Adrenal gland (tissue), 12 donors: Measurements from ENCODE around the gene TOX4. TPM values are rescaled to one million over a fixed set of nuclear protein-coding genes. Genes with fewer than 3 reads are reported as not detected.

Source experiments
- DNase-seq, 7 donors: peaks; one replicate each; pipeline ENCODE4 v3.0.0-alpha.2; 2019 to 2020
- H3K27ac ChIP-seq, 5 donors: fragments of 200-600 bp; sonication (generic) in 4 of 5; 1 replicate in 3 of 5; 2 replicates in 2 of 5; pipeline versions ENCODE4 v1.5.1 to v1.8.0; 2016 to 2020; ENCODE audit warnings: mild to moderate bottlenecking in 1 of 5
- H3K27me3 ChIP-seq: fragments of 200-600 bp; 2 replicates; pipeline ENCODE4 v1.8.0; 2021
- H3K36me3 ChIP-seq, 2 donors: fragments of 200-600 bp; replicated peaks in 1 of 2; 1 replicate in 1 of 2; 2 replicates in 1 of 2; pipeline versions ENCODE4 v1.5.1 to v1.8.0; 2018 to 2022
- H3K4me1 ChIP-seq, 2 donors: fragments of 200-600 bp; replicated peaks in 1 of 2; 1 replicate in 1 of 2; 2 replicates in 1 of 2; pipeline versions ENCODE4 v1.5.1 to v1.8.0; 2018 to 2021
- H3K4me3 ChIP-seq, 4 donors: fragments of 200-600 bp; sonication (generic) in 3 of 4; one replicate each; pipeline ENCODE4 v1.5.1; 2016 to 2018
- H3K9me3 ChIP-seq, 3 donors: fragments of 200-600 bp; sonication (generic) in 1 of 3; replicated peaks in 1 of 3; 1 replicate in 2 of 3; 2 replicates in 1 of 3; pipeline versions ENCODE4 v1.5.1 to v1.8.0; 2016 to 2021
- POLR2A ChIP-seq, 2 donors: fragments of 450-650 bp; IDR thresholded peaks; one replicate each; pipeline ENCODE4 v1.6.1; 2017; ENCODE audit warnings: antibody characterized with exemption in 2 of 2, mild to moderate bottlenecking in 2 of 2, moderate library complexity in 1 of 2
- WGBS, 4 donors: extraction: QIAGEN DNeasy Blood & Tissue Kit in 2 of 4; methylation state at CpG; one replicate each; pipeline versions ENCODE4 v1.1.5 to v1.1.7; 2013 to 2017; 5-methylcytosine and 5-hydroxymethylcytosine counted together
- intact Hi-C, 2 donors: fragments of 100-400 bp; cut with DNase I; formaldehyde crosslinking; loops; one replicate each; pipeline versions ENCODE4 v1.14.1 to v1.15.0; 2022 to 2023
- polyA plus RNA-seq, 3 donors: library from polyadenylated mRNA; stranded (reverse); fragments of 200-250 nt in 2 of 3; fragments of 350-450 nt in 1 of 3; fragmentation: Illumina TruSeq in 1 of 3; extraction: RNeasy Lipid Tissue Mini Kit (QIAGEN cat#74804) in 1 of 3; gene quantifications; one replicate each; pipeline ENCODE4 v1.2.3, GENCODE V29; 2013 to 2014
- total RNA-seq, 9 donors: library from RNA; depleted of rRNA in 4 of 9; stranded (reverse); fragments of >200 nt in 4 of 9; fragments of 120-200 nt in 1 of 9; fragmentation: NEBNext Ultra II Directional in 1 of 9; extraction: Animal tissue kit (Norgen Biotek cat#: 25700) in 1 of 9; gene quantifications; one replicate each; pipeline versions ENCODE4 v1.1.0 to v1.2.4, GENCODE V29; 2013 to 2023
- TF ChIP-seq, protein P1 (sequence below), 6 experiments: fragments of 450-650 bp in 4 of 6; fragments of 200-600 bp in 2 of 6; sonication (generic) in 1 of 6; IDR thresholded peaks; 1 replicate in 5 of 6; 2 replicates in 1 of 6; pipeline versions ENCODE4 v1.5.1 to v1.8.0; 2016 to 2021; ENCODE audit warnings: antibody characterized with exemption in 6 of 6, mild to moderate bottlenecking in 2 of 6, moderate library complexity in 1 of 6
- donor health status: healthy with polysubstance abuse.
- donor health status: Bipolar disorder and iron deficiency.
- donor health status: DM: yes; HTN: yes; CAD: no.
- donor health status: DM: no; HTN: no; CAD: no.
- donor health status: DM: no; HTN: no; CAD: no.
- donor health status: DM: yes; HTN: yes; CAD: no.

The TOX4 gene
- total and polyA plus RNA-seq, 12 donors = 15.5 to 91.5 (median 42.9) TPM

- no peak for DNase-seq
- H3K4me1 ChIP-seq = peaks cover 3 to 22% of the 10 kb centered on the region in 2 donors
- 81 to 92% (median 85%) methylated on average over 1 of the region's 1 CpG for WGBS, 4 donors
- H3K27me3 ChIP-seq = no peaks in the 10 kb centered on the region
- no peaks in the 10 kb centered on the region for H3K9me3 ChIP-seq
- H3K4me3 ChIP-seq = no peak overlapping the region
- no peaks in the 10 kb centered on the region for H3K36me3 ChIP-seq
- intact Hi-C loops = no loop called here
- no peak for TF ChIP-seq POLR2A (IDR thresholded peaks at IDR 0.05)
- TF ChIP-seq, protein P1, sequence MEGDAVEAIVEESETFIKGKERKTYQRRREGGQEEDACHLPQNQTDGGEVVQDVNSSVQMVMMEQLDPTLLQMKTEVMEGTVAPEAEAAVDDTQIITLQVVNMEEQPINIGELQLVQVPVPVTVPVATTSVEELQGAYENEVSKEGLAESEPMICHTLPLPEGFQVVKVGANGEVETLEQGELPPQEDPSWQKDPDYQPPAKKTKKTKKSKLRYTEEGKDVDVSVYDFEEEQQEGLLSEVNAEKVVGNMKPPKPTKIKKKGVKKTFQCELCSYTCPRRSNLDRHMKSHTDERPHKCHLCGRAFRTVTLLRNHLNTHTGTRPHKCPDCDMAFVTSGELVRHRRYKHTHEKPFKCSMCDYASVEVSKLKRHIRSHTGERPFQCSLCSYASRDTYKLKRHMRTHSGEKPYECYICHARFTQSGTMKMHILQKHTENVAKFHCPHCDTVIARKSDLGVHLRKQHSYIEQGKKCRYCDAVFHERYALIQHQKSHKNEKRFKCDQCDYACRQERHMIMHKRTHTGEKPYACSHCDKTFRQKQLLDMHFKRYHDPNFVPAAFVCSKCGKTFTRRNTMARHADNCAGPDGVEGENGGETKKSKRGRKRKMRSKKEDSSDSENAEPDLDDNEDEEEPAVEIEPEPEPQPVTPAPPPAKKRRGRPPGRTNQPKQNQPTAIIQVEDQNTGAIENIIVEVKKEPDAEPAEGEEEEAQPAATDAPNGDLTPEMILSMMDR (IDR thresholded peaks at IDR 0.05) = no peak
- H3K27ac ChIP-seq = no peak overlapping the region
Measured at GRCh38 chr14:21449899-21450216, 27.1 kb upstream of the TOX4 start.

- peak overlapping the region in 3 of 4 donors; percentile 49 to 87 (median 71) for H3K4me3 ChIP-seq
- peaks cover 0 to 4% of the 10 kb centered on the region in 2 donors for H3K36me3 ChIP-seq
- H3K27ac ChIP-seq = peak overlapping the region in 3 of 5 donors; percentile 41 to 98 (median 67)
- TF ChIP-seq, protein P1 (IDR thresholded peaks at IDR 0.05) = no peak
- TF ChIP-seq POLR2A (IDR thresholded peaks at IDR 0.05) = peak in 1 of 2 donors; percentile 4
- no peaks in the 10 kb centered on the region for H3K27me3 ChIP-seq
- no peaks in the 10 kb centered on the region for H3K9me3 ChIP-seq
- WGBS, 4 donors = 20 to 24% (median 22%) methylated on average over 15 of the region's 15 CpGs
- intact Hi-C loops = no loop called here
- peak in 1 of 7 donors; percentile 9 for DNase-seq
- H3K4me1 ChIP-seq = peaks cover 9 to 26% of the 10 kb centered on the region in 2 donors
Measured at GRCh38 chr14:21454843-21455544, 22.0 kb upstream of the TOX4 start.

GRCh38 chr14:21455592-21455911 is 21.4 kb upstream of the TOX4 start:
- WGBS, 4 donors = 0 to 1% (median 0%) methylated on average over 8 to 17 of the region's 17 CpGs
- peak overlapping the region; percentile 24 to 87 (median 60) for H3K4me3 ChIP-seq
- peak overlapping the region; percentile 41 to 98 (median 83) for H3K27ac ChIP-seq
- peaks cover 0 to 10% of the 10 kb centered on the region in 2 donors for H3K36me3 ChIP-seq
- no peak for TF ChIP-seq POLR2A (IDR thresholded peaks at IDR 0.05)
- TF ChIP-seq, protein P1 (IDR thresholded peaks at IDR 0.05) = no peak
- no peaks in the 10 kb centered on the region for H3K27me3 ChIP-seq
- intact Hi-C loops = no loop called here
- peaks cover 9 to 21% of the 10 kb centered on the region in 2 donors for H3K4me1 ChIP-seq
- no peaks in the 10 kb centered on the region for H3K9me3 ChIP-seq
- DNase-seq = no peak

- Histone ChIP-seq H3K36me3 (peaks cover 0 to 15% of the 10 kb centered on the region in 2 donors), H3K27me3 (no peaks in the 10 kb centered on the region), H3K4me1 (peaks cover 9 to 18% of the 10 kb centered on the region in 2 donors), H3K9me3 (no peaks in the 10 kb centered on the region), H3K4me3 (peak within 1 kb of the TSS; percentile 49 to 92 (median 82)), H3K27ac (peak within 1 kb of the TSS; percentile 66 to 99 (median 98))
- TF ChIP-seq, protein P1 (IDR thresholded peaks at IDR 0.05) = peak; percentile 20 to 64 (median 56)
- peak; percentile 67 to 93 for TF ChIP-seq POLR2A (IDR thresholded peaks at IDR 0.05)
- intact Hi-C loops = no loop called here
- DNase-seq = peak; percentile 99 to 100 (median 100)
- WGBS, 4 donors = 0 to 1% (median 0%) methylated on average over 29 to 36 of the region's 36 CpGs
Measured at GRCh38 chr14:21455912-21456667, 20.9 kb upstream of the TOX4 start, which contains the start of gene CHD8. Gene CHD8, minus strand, starts transcription at chr14:21456123. Its CDS starts 24,480 bp downstream, at chr14:21431643.
